GM23248 (cell line): ENCODE measurements around the gene QSER1. TPM values are rescaled to one million over a fixed set of nuclear protein-coding genes. Genes with fewer than 3 reads are reported as not detected.
"Not testable (repeated sequence)": the region's sequence is repeated elsewhere in the genome, so short reads cannot be mapped to it uniquely, and the experiment has no call there.

ENCODE experiments used
- DNase-seq: peaks from one replicate; pipeline ENCODE4 v3.0.0-alpha.2; 2015
- H2AFZ ChIP-seq: fragments of 200-600 bp; sonication (generic); 2 replicates; pipeline ENCODE4 v1.6.1; 2016; ENCODE audit warnings: antibody characterized with exemption
- H3F3A ChIP-seq: fragments of 200-600 bp; sonication (generic); 2 replicates; pipeline ENCODE4 v1.6.1; 2016; ENCODE audit warnings: mild to moderate bottlenecking, antibody characterized with exemption, mixed run types; ENCODE audit not compliant: insufficient read depth
- H3K27ac ChIP-seq: fragments of 200-600 bp; sonication (generic); 2 replicates; pipeline ENCODE4 v1.5.1; 2016; ENCODE audit warnings: mild to moderate bottlenecking
- H3K27me3 ChIP-seq: fragments of 200-600 bp; sonication (generic); replicated peaks from 2 replicates; pipeline ENCODE4 v1.6.1; 2016; ENCODE audit warnings: mild to moderate bottlenecking; ENCODE audit not compliant: insufficient read depth
- H3K36me3 ChIP-seq: fragments of 200-600 bp; sonication (generic); 2 replicates; pipeline ENCODE4 v1.6.1; 2016; ENCODE audit warnings: low read depth, mild to moderate bottlenecking
- H3K4me1 ChIP-seq: fragments of 200-600 bp; sonication (generic); 2 replicates; pipeline ENCODE4 v1.6.1; 2016; ENCODE audit warnings: mild to moderate bottlenecking; ENCODE audit not compliant: insufficient read depth
- H3K4me2 ChIP-seq: fragments of 200-600 bp; sonication (generic); one replicate; pipeline ENCODE4 v1.6.1; 2016; ENCODE audit warnings: mild to moderate bottlenecking; ENCODE audit not compliant: unreplicated experiment
- H3K4me3 ChIP-seq: fragments of 200-600 bp; sonication (generic); 2 replicates; pipeline ENCODE4 v1.5.1; 2016; ENCODE audit warnings: mild to moderate bottlenecking
- H3K79me2 ChIP-seq: fragments of 200-600 bp; sonication (generic); 2 replicates; pipeline ENCODE4 v1.6.1; 2016; ENCODE audit warnings: mild to moderate bottlenecking; ENCODE audit not compliant: insufficient read depth
- H3K9ac ChIP-seq: fragments of 200-600 bp; sonication (generic); 2 replicates; pipeline ENCODE4 v1.6.1; 2016; ENCODE audit warnings: mild to moderate bottlenecking
- H3K9me2 ChIP-seq: fragments of 200-600 bp; sonication (generic); 2 replicates; pipeline ENCODE4 v1.6.1; 2016; ENCODE audit warnings: mixed run types, mild to moderate bottlenecking, moderate library complexity; ENCODE audit not compliant: insufficient read depth
- H3K9me3 ChIP-seq: fragments of 200-600 bp; sonication (generic); one replicate; pipeline ENCODE4 v1.6.1; 2017; ENCODE audit warnings: low read depth
- H4K20me1 ChIP-seq: fragments of 200-600 bp; sonication (generic); 2 replicates; pipeline ENCODE4 v1.6.0; 2016; ENCODE audit not compliant: insufficient read depth
- EZH2 ChIP-seq: fragments of 200-600 bp; sonication (generic); IDR thresholded peaks from 2 replicates; pipeline ENCODE4 v1.6.1; 2018; ENCODE audit warnings: antibody characterized with exemption, mild to moderate bottlenecking; ENCODE audit not compliant: insufficient read depth, poor library complexity, severe bottlenecking
- EZH2phosphoT487 ChIP-seq: fragments of 200-600 bp; sonication (generic); IDR thresholded peaks from 2 replicates; pipeline ENCODE4 v1.6.1; 2018; ENCODE audit warnings: antibody characterized with exemption, moderate library complexity, mild to moderate bottlenecking, low read depth; ENCODE audit not compliant: insufficient read depth
- WGBS, 2 experiments: methylation state at CpG; one replicate each; pipeline ENCODE4 v1.1.6; 2015 to 2017; ENCODE audit warnings: low lambda C conversion rate in 2 of 2, low coverage in 1 of 2; ENCODE audit errors: missing lambda C conversion rate in 2 of 2; 5-methylcytosine and 5-hydroxymethylcytosine counted together
- in situ Hi-C: fragments of 300-500 bp; cut with MboI; formaldehyde crosslinking; loops from 2 replicates; pipeline ENCODE4 v1.15.0; 2020
- polyA plus RNA-seq: library from polyadenylated mRNA; unstranded; fragments of >200 nt; fragmentation: Nextera tagmentation; extraction: Ambion mirVana; gene quantifications from 2 replicates; pipeline ENCODE4 v1.2.1, GENCODE V29; 2016
- total RNA-seq: library from RNA; depleted of rRNA; stranded (reverse); fragments of >200 nt; shearing (Covaris generic); gene quantifications from 2 replicates; pipeline ENCODE4 v1.2.3, GENCODE V29; 2014

QSER1 gene
- total and polyA plus RNA-seq, 2 experiments from 2014 or later = 4.9 to 16.5 TPM

DNA sequence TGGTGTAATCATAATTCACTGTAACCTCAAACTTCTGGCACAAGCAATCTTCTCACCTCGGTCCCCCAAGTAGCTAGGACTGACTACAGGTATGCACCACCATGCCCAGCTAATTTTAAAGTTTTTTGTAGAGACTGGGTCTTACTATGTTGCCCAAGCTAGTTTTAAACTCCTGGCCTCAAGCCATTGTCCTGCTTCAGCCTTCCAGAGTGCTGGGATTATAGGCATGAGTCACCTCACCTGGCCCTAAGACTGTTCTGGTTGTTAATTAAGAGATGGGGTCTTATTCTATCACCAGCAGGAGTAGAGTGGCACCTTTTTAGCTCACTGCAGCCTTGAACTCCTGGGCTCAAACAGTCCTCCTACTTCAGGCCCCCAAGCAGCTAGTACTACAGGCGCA, 71.1 kb downstream of the QSER1 start:
- in situ Hi-C loops = loop anchor here (5.0 kb wide), 1 partner anchor 109 kb away; no protein-coding TSS in a partner anchor
- no peaks in the 10 kb centered on the region for H3K4me1 ChIP-seq
- WGBS, 2 experiments = 98 to 100% methylated on average over 2 of the region's 2 CpGs
- H3F3A ChIP-seq = peaks cover 16% of the 10 kb centered on the region; the same call in 1 of the 2 replicates
- no peak overlapping the region for H3K4me2 ChIP-seq
- H3K9me2 ChIP-seq = no peaks in the 10 kb centered on the region
- H3K27ac ChIP-seq = no peak overlapping the region
- no peaks in the 10 kb centered on the region for H3K27me3 ChIP-seq
- H3K79me2 ChIP-seq = no peaks in the 10 kb centered on the region
- H3K36me3 ChIP-seq = 0 out of 2 replicates have a peak, but pooled peaks cover 5% of the 10 kb centered on the region
- H4K20me1 ChIP-seq = no peaks in the 10 kb centered on the region
- no peak overlapping the region for H2AFZ ChIP-seq
- no peak overlapping the region for H3K4me3 ChIP-seq
- DNase-seq = no peak
- H3K9ac ChIP-seq = no peak overlapping the region
- TF ChIP-seq EZH2 = no peak
- no peak for TF ChIP-seq EZH2phosphoT487
- no peaks in the 10 kb centered on the region for H3K9me3 ChIP-seq

DNA sequence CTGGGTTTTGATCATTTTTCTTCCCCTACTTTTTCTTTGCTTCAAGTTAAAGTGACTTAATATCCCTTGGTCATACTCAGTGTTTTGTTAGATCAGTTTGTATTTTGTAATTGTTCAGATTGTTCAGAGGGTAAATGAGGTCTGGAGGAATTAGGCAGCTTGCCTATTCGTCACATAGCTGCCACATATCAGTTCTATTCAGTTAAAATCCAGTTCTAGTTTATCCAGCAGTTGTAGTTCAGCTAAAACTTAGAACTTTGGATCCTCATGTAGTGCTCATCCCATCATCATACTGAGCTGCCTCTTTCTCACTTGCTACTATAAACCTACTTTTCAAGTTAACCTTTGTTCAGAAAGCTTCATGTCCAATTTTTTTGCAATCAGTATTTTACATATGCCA, 75.9 kb downstream of the QSER1 start:
- H3K9me3 ChIP-seq = no peaks in the 10 kb centered on the region
- peaks cover 5% of the 10 kb centered on the region for H3K36me3 ChIP-seq
- no peak overlapping the region for H2AFZ ChIP-seq
- no peak overlapping the region for H3K4me3 ChIP-seq
- in situ Hi-C loops = no loop called here
- no peak overlapping the region for H3K9ac ChIP-seq
- TF ChIP-seq EZH2phosphoT487 (no peak), EZH2 (no peak)
- no peak for DNase-seq
- no peaks in the 10 kb centered on the region for H3K27me3 ChIP-seq
- H3F3A ChIP-seq = no peaks in the 10 kb centered on the region
- H3K79me2 ChIP-seq = no peaks in the 10 kb centered on the region
- no peaks in the 10 kb centered on the region for H3K9me2 ChIP-seq
- no peak overlapping the region for H3K27ac ChIP-seq
- no peaks in the 10 kb centered on the region for H4K20me1 ChIP-seq
- 75 to 90% methylated on average over 1 of the region's 1 CpG for WGBS, 2 experiments
- no peaks in the 10 kb centered on the region for H3K4me1 ChIP-seq
- no peak overlapping the region for H3K4me2 ChIP-seq

- H3K4me1 ChIP-seq, DNase-seq, H2AFZ ChIP-seq, H3F3A ChIP-seq, H3K4me2 ChIP-seq, H3K27me3 ChIP-seq, H3K79me2 ChIP-seq, in situ Hi-C loops, H3K9me3 ChIP-seq, H3K27ac ChIP-seq, H3K9ac ChIP-seq, H4K20me1 ChIP-seq, H3K4me3 ChIP-seq, H3K9me2 ChIP-seq: not testable (repeated sequence)
- 99 to 100% methylated on average over 3 of the region's 3 CpGs for WGBS, 2 experiments
- H3K36me3 ChIP-seq = peaks cover 18% of the 10 kb centered on the region
These were observed 79.6 kb downstream of the QSER1 start for GRCh38 chr11:32972233-32972632.

DNA sequence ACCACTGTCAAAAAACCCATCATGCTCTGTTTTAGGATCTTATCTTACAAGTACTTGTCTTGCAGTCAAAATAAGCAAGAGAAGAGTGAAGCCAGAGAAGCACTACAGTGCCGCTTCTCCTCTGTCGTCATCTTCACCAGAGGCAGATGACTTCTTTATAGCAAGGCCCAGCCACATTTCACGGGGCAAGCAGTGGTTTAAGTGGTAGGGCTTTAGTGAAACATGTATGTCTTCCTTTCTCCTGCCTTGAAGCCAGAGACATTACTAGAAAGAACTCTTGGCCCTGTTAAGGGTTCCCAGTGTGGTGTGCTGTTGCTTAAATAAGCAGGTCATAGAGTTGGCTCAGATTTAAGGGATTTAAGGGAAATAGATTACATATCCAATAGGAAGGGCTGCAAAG, 80.2 kb downstream of the QSER1 start:
- H2AFZ ChIP-seq = no peak overlapping the region
- H3K79me2 ChIP-seq = no peaks in the 10 kb centered on the region
- 81 to 85% methylated on average over 3 of the region's 3 CpGs for WGBS, 2 experiments
- H3K9me2 ChIP-seq = no peaks in the 10 kb centered on the region
- H3K27me3 ChIP-seq = no peaks in the 10 kb centered on the region
- H3K4me1 ChIP-seq = no peaks in the 10 kb centered on the region
- H3K9ac ChIP-seq = no peak overlapping the region
- H3K4me3 ChIP-seq = no peak overlapping the region
- no peak overlapping the region for H3K27ac ChIP-seq
- peaks cover 18% of the 10 kb centered on the region for H3K36me3 ChIP-seq
- no peaks in the 10 kb centered on the region for H3F3A ChIP-seq
- DNase-seq = no peak
- H4K20me1 ChIP-seq = no peaks in the 10 kb centered on the region
- no peak overlapping the region for H3K4me2 ChIP-seq
- no peaks in the 10 kb centered on the region for H3K9me3 ChIP-seq
- in situ Hi-C loops = no loop called here
- no peak for TF ChIP-seq EZH2phosphoT487
- no peak for TF ChIP-seq EZH2

GRCh38 chr11:32982626-32983025, 90.0 kb downstream of the QSER1 start:
- Histone ChIP-seq H3K4me2 (no peak overlapping the region), H2AFZ (no peak overlapping the region), H3K9me2 (no peaks in the 10 kb centered on the region), H3K9ac (no peak overlapping the region), H3K79me2 (no peaks in the 10 kb centered on the region), H3K27ac (no peak overlapping the region), H3K9me3 (no peaks in the 10 kb centered on the region), H3K4me1 (no peaks in the 10 kb centered on the region), H4K20me1 (no peaks in the 10 kb centered on the region), H3F3A (no peaks in the 10 kb centered on the region), H3K36me3 (no peaks in the 10 kb centered on the region), H3K4me3 (no peak overlapping the region), H3K27me3 (no peaks in the 10 kb centered on the region)
- WGBS, 2 experiments = 98 to 99% methylated on average over 2 of the region's 2 CpGs
- TF ChIP-seq EZH2 = no peak
- TF ChIP-seq EZH2phosphoT487 = no peak
- in situ Hi-C loops = no loop called here
- no peak for DNase-seq
